Measurements from ENCODE around the gene PDE8A.
"Not testable (repeated sequence)": the region's sequence is repeated elsewhere in the genome, so short reads cannot be mapped to it uniquely, and the experiment has no call there.

The PDE8A gene

DNA sequence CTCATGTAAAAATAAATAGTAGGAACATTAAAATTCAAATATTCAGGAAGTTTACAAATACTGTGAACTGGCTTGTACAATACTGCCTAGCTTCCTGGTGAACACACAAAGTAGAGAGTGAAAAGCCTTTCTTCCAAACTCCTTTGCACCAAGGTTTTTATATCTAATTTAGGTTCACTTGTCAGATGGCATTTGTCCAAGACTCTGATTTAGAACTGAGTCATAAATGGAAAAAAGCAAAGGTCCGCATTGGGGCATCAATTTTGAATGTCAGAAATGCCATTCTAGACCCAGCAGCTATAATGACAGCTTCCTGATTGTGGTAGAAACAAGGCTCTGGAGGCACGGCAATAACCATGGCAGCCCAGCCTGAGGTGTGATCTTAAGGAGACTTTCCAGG is 160.7 kb downstream of the PDE8A start:
- no peak for DNase-seq

DNA sequence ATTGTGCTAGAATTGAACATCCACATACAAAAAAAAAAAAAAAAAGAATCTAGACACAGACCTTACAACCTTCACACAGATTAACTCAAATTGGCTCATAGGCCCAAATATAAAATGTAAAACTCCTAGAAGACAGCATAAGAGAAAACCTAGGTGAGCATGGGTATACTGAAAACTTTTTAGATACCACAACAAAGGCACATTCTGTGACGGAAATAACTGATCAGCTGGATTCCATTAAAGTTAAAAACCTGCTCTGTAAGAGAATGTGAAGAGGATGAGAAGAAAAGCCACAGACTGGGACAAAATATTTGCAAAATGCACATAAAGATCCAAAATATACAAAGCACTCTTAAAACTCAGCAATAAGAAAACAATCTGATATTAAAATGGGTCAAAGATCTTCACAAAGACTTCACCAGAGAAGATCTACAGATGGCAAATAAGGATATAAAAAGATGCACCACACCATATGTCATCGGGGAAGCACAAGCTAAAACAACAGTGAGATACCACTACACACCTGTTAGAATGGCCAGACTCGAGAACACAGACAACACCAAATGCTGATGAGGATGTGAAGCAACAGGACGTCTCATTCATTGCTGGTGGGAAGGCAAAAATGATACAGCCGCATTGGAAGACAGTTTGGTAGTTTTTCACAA is 167.9 kb downstream of the PDE8A start:
- no peak for DNase-seq

DNA sequence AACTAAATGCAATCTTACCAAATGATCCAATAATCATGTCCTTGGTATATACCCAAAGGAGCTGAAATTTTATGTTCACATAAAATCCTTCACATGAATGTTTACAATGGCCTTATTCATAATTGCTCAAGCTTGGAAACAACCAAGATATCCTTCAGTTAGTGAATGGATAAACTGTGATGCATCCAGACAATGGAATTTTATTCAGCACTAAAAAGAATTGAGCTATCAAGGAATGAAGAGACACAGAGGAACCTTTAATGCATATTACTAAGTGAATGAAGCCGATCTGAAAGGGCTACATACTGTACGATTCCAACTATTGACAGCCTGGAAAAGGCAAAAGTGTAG is 168.4 kb downstream of the PDE8A start:
- DNase-seq: no peak

DNA sequence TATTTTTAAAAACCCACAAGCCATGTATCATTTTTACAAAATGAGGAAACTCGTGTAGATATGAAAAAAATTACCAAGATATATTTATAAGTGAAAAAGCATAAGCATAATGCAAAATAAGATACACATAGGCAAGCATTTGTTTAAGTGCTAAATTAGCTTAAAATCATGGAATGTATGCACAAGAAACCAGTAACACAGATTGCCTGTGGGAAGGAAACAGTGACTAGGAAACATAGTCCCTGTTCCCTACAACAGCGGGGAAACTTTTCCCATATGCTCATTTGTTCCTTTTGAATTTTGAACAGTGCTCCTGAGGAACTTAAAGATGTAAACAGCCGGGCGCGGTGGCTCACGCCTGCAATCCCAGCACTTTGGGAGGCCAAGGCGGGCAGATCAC is 169.5 kb downstream of the PDE8A start:
- no peak for DNase-seq

DNA sequence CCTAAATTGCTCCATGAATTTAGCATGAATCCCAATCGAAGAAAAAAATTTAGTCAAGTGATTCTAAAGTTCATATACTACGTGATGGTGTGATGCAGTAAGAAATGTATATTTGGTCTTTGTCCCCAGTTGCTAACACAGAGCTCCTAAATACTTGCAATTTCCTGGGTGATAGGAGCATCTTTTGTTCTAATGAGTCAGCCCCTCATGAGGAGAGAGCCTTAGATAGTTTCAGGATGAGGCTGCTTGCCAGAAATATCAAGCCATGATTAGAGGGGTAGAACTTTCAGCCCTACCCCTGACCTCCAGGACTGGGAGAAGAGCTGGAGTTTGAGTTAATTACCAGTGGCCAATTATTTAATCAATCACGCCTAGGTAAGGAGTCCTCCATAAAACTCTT is 170.2 kb downstream of the PDE8A start:
- DNase-seq: no peak

DNA sequence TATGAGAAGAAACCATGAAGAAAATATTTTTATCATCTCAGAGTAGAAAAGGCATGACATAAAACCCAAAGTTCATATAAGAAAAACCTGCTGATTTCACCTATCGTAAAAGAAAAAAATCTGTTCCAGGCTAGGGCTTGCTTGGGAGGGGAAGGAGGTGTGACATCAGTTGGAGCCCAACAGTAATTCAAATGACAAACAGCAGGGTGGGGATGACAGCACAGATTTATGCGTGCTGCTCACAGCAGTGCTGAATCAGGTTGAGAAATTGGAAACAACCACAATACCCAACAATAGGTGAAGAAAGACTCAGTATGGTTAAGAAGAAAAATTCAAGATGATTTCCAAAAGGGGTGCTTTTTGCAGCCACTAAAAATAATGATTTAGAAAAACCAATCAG is 172.4 kb downstream of the PDE8A start:
- no peak for DNase-seq

DNA sequence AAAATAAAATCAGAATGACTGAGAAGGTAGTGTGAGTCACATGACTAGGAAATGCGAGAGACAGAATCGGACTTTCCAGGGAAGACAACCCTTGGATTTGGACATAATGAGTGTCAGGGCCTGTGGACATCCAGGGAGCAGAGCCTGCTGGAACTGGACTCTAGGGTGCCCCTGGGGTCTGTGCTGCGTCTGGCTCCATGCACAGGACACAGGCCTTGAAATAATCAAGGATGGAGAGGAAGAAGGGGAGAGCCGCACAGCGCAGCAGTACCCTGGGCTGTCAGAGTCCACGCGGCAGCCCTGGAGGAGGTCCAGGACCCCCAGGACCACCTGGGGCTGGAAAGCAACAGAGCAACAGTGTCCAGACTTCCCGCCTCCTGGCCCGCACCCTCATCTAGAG is 173.7 kb downstream of the PDE8A start:
- DNase-seq: no peak

DNA sequence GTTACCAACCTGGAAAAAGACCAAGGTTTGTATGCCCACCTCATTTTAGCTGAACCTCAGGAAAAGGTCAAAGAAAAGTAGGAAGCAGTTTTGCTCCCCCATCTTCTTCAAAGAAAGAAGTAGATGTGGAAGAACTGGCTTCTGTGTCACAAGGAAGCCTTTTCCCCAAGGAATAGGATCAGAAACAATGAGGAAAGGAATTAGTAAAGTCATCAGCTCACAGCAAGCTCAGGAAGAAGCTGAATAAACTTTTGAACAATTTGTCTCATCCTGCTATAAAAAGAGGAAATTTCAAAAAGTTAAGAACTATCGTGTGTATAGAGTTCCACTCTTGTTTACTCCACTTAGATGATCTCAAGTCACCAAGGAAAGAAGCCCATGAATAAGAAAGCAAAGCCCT is 174.2 kb downstream of the PDE8A start:
- DNase-seq: no peak

DNA sequence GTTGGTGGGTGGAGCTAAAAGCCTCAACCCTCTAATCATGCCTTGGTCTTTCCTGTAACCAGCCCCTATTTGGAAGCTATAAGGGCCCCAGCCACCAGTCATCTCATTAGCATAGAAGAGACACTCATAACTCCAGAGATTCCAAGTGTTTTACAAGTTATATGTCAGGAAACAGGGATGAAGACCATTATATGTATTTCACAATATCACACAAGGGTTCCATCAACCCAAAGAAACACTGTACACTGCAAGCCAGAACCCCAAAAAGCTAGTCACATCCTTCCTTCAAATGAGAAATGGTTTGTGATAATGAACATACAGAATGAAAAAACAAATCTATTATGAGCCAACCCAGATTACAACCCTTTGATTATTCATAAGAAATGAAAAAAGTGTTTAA is 175.7 kb downstream of the PDE8A start:
- DNase-seq: no peak

DNA sequence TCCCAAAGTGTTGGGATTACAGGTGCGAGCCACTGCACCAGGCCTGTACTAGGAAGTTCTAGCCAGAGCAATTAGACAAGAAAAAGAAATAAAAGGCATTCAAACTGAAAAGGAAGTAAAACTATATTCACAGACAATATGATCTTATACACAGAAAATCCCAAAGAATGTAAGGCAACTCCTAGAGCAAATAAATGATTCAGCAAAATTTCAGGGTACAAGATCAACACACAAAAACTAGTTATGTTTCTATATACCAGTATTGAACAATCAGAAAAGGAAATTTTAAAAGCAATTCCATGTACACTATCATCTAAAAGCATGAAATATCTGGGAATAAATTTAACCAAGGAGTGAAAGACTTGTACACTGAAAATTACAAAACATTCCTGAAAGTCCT is 180.6 kb downstream of the PDE8A start:
- no peak for DNase-seq

DNA sequence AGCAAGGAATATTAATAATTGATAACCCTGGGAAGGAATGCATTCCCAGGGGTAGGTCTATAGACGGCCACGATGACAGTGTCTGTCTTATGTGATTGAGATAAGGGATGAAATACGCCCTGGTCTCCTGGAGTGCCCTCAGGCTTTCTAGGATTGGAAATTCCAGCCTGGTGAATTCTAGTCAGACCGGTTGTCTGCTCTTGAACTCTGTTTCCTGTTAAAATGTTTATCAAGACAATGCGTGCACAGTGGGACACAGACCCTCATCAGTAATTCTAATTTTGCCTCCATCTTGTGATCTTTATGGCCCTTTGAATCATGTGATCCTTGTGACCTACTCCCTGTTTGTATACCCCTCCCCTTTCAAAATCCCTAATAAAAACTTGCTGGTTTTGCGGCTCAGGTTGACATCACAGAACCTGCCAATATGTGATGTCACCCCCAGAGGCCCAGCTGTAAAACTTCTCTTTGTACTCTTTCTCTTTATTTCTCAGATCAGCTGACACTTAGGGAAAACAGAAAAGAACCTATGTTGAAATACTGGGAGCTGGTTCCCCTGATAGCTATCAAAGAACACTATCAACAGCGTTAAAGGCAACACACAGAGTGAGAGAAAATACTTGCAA is 183.3 kb downstream of the PDE8A start:
- no peak for DNase-seq

DNA sequence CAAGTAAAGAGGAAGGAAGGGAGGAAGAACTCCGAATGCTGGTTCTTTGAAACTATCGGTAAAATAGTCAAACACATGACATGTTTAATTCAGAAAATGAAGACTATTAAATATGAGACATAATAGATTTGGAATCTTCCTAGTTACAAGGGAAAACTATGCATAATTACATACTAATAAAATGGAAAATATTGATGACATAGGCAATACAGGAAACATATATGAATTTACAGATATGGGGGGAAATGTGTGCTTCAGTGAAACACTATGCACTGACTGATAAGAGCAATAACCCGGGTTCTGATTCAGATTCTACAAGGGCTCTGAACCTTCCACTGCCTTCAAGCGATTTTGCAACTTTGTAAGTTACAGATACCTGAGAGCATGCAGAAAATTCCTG is 185.9 kb downstream of the PDE8A start:
- DNase-seq: no peak

DNA sequence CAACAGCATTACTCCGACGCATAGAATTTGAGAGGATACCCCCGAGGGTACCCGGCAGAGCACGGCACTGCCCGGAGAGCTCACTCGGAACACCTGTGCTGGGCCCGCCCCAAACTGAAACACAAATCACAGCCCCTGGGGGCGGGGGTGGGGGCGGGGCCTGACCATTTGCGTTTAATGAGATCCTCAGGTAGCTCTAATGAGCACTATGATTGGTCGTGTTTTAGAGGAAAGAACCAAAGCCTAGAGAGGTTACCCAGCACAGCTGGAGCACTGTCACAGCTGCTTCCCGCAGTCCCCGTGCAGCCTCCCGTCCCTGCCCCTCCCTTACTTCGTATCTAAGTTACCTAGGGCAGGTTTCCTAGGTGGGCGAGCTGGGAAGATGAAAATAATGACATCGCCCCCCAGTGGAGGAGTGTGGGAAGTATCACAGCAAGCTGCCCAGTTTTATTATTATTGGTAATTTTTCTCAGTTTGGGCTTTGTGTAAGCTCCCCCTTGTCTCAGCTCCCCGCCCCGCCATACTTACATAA is 187.1 kb downstream of the PDE8A start:
- DNase-seq: peak; percentile 80 to 91

DNA sequence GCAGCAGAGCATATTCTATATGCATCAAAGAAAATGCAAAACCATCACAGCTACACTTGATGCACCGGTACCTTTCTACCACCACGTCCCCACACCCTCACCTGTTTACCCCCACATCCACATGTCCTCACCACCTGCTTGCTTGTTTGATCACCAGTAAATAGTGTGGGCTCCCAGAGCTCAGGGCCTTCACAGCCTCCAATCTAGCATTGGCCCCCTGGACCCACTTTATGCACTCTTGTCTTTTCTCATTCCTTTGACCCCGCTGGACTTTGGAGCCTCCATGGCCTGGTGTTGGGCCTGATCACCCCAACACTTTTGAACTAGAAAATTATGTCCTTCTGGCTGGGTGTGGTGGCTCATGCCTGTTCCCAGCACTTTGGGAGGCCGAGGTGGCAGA is 190.1 kb downstream of the PDE8A start:
- no peak for DNase-seq

DNA sequence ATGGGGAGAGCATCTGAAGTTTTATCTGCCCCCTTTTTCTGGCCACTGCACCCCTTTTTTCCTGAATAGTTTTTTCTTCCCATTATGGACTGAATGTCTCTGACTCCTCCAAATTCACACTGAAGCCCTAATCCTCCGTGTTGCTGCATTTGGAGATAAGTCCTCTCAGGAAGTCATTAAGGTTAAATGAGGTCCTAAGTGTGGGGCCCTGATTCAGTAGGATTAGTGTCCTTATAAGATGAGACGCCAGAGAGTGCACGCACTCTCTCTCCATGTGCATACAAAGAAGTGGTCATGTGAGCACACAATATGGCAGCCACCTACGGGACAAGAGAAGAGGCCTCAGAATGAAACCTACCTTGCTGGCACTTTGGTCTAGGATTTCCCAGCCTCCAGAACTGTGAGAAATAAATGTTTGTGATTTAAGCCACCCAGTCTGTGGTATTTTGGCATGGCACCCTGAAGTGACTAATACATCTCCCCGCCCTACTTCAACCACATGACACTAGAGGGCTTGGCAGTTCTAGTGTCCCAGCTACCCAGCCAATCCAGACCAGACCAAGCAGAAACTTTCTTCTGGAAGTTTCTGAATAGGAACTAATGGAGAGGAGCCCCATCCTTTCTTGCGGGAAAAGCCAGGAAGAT is 191.3 kb downstream of the PDE8A start:
- DNase-seq: no peak

DNA sequence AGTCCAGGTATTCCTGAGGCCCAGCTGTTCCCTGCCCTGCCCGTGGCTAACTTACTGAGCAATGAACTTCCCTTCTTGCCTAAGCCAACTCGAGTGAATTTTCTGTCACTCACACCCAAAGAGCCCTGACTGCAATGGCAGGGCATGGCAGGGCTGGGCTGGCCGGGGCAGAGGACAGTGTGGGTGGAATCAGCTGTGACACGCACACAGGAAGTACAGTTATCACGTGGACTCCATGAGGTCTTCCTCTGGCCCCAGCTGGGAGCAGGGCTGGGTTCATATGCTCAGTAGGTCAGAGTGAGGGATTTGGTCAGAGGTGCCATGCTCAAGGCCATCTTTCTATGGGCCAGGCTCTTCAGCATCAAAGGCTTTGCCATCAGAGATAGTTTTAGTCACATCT is 192.0 kb downstream of the PDE8A start:
- not testable (repeated sequence) for DNase-seq

DNA sequence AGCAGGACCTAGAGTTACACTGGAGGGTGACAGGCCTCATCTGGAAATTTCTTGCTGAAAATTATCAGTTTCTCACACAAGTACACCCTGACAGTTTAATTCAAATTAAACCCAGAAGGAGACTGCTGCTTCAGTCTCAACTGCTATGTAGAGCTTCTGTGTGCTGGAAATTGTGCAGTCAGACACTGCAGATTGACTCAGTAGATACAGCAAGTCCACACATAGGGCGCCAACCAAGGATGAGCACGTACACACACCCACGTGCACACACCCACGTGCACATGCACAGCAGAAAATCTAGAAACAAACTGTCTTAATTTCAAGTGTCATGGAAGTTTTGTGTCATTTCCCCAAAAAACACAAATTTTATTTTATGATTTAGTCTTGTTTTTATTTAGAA is 192.9 kb downstream of the PDE8A start:
- no peak for DNase-seq

DNA sequence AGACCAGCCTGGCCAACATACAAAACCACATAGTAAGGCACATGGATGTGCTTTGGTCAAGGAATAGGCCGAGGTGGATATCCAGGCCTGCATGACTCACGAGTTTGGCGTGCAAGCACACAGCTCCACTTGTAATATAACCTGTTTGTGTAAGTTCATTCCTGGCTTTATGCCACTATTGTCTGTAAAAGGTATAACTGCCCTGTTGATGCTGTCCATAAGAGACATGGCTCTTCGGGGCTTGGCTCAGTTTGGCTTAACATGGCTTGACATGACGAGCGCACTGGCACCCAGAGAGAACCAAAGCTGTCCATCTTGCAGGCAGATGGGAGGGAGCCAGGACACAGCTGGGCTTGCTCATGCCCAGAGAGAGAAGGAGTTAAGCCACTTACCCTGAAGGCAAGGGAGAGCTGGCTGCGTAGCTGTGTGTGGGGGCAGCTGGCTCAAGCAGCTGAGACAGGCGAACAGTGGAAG is 195.4 kb downstream of the PDE8A start:
- not testable (repeated sequence) for DNase-seq

DNA sequence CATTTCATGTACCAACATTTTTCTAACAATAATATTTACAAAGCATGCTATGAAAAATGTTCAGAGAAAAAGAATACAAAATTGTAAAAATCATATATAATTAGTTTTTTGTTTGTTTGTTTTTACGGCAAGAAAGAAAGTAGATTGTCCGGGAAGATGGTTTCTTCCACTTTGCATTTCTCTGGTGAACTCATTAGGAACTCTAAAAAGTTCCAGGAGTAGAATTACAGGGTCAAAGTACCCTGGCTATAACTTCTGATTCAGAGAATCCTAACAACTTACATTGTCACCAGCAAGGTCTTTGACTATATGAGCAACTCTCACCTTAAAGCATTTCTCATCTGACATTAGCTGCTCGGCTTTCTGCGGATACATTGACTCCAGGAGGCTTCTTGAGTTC is 196.7 kb downstream of the PDE8A start:
- DNase-seq: no peak

DNA sequence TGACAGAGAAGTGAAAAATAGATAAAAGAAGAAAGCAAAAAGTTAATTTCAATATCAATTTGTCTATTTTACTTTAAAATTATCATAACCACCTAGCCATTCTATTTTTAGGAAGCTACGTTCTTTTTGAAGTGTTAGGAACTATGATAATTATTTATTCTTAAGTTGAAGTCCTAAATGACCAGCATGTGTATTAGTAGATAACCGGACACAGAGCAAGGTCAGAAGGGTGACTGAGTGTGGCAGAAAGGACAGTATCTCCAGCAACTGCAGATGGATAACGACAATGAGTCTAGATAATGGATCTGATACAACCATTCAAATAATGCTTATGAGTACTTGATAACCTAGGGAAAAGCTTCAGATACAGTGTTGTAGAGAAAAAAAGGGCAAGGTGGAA is 198.0 kb downstream of the PDE8A start:
- DNase-seq: no peak

DNA sequence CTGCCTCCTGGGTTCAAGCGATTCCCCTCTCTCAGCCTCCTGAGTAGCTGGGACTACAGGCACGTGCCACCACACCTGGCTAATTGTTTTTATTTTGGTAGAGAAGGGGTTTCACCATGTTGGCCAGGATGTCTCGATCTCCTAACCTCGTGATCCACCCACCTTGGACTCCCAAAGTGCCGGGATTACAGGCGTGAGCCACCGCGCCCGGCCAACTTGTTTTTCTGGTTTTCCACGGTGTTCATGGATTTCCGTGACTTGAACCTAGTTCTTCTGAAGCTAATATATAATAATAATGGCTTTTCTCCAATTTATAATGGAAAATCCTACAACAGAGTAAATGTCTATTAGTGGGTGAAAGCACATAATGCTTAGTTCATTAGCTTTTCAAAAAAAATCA is 203.7 kb downstream of the PDE8A start:
- DNase-seq: not testable (repeated sequence)

DNA sequence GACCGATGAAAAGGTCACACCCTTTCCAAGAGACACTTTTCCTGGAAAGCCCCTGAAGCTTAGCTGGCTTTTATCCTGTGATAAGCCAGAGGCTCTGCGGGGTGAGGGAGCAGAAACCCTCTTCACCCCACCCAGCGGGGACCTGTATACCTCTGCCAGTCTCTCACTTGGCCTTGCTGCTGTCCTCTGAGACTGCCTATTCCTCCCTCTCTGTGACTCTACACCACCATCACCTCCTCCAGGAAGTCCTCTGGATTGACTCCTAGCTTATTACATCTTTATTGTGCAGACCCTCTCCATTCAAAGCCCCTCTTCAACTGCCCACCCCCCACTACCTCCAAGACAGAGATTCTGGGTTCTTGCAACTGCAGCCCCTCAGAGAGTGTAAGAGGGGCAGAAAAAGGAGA is 206.5 kb downstream of the PDE8A start:
- DNase-seq: not testable (repeated sequence)
